Stimulated activated naive CD4-positive, alpha-beta T cell treated with Interleukin-2 at 50 U/mL for 16 hours (primary cell): ENCODE results near the gene VPS13D.

ENCODE experiments used
- DNase-seq: peaks from one replicate; lab custom pipeline; 2025; lab: John Stamatoyannopoulos, UW

Gene VPS13D, protein sequence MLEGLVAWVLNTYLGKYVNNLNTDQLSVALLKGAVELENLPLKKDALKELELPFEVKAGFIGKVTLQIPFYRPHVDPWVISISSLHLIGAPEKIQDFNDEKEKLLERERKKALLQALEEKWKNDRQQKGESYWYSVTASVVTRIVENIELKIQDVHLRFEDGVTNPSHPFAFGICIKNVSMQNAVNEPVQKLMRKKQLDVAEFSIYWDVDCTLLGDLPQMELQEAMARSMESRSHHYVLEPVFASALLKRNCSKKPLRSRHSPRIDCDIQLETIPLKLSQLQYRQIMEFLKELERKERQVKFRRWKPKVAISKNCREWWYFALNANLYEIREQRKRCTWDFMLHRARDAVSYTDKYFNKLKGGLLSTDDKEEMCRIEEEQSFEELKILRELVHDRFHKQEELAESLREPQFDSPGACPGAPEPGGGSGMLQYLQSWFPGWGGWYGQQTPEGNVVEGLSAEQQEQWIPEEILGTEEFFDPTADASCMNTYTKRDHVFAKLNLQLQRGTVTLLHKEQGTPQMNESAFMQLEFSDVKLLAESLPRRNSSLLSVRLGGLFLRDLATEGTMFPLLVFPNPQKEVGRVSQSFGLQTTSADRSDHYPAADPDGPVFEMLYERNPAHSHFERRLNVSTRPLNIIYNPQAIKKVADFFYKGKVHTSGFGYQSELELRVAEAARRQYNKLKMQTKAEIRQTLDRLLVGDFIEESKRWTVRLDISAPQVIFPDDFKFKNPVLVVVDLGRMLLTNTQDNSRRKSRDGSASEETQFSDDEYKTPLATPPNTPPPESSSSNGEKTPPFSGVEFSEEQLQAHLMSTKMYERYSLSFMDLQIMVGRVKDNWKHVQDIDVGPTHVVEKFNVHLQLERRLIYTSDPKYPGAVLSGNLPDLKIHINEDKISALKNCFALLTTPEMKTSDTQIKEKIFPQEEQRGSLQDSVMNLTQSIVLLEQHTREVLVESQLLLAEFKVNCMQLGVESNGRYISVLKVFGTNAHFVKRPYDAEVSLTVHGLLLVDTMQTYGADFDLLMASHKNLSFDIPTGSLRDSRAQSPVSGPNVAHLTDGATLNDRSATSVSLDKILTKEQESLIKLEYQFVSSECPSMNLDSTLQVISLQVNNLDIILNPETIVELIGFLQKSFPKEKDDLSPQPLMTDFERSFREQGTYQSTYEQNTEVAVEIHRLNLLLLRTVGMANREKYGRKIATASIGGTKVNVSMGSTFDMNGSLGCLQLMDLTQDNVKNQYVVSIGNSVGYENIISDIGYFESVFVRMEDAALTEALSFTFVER (N-terminal part only)

GRCh38 chr1:12229835-12230548 lies at the start of gene VPS13D:
Gene VPS13D, plus strand, starts transcription at chr1:12230030. Its CDS starts 4,237 bp downstream, at chr1:12234267.
- DNase-seq, result peak; percentile 81

- no peak for DNase-seq
These were observed 49.5 kb upstream of the VPS13D start for GRCh38 chr1:12180315-12180714.

- DNase-seq, result no peak
These were observed 48.9 kb upstream of the VPS13D start for GRCh38 chr1:12180903-12181302.

DNA sequence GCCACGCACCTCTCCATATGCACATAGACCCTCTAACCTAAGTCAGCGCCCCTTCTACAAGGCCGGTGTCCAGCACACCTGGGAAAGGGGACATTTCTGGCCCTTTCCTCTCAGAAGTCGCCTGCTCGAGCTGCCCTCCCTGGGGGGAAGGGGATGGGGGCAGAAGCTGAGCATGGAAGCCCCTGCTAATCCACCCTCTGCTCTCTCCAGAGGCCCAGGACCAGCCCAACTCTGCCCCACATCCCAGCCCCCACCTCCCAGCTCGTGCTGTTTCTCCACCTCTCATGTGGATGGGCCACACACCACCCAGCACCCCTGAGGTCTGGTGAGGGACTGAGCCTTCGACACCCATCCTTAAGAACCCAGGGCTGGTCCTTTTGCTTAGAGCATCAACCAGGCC lies 48.3 kb upstream of the VPS13D start:
- no peak for DNase-seq

- no peak for DNase-seq
These were observed 47.3 kb upstream of the VPS13D start for GRCh38 chr1:12182410-12182984.

DNA sequence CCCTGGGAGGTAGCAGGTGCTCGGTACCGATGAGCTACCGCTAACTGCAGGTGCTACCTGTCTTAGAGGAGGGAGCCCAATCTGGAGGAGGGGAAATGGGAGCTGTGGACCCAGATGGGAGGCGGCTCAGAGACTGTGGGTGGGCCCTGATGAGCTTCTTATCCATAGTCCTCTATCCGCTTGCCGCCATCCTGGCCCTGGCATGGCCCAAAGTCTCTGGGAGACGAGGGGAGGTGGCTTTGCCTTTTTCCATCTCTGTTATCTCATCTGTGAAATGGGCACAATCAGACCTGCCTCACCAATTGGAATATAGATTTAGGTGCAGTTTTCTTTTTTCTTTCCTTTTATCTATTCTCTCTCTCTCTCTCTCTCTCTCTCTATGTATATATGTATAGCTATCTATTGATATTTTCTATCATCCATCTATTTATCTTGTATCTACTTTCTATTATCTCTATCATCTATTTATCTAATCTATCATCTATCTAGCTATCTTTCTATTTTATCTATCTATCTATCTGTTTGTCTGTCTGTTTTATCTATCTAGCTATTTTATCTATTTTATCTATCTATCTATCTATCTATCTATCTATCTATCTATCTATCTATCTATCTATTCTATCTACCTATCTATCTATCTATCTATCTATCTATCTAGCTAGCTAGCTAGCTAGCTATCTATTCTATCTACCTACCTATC lies 46.6 kb upstream of the VPS13D start:
- DNase-seq, result no peak

DNA sequence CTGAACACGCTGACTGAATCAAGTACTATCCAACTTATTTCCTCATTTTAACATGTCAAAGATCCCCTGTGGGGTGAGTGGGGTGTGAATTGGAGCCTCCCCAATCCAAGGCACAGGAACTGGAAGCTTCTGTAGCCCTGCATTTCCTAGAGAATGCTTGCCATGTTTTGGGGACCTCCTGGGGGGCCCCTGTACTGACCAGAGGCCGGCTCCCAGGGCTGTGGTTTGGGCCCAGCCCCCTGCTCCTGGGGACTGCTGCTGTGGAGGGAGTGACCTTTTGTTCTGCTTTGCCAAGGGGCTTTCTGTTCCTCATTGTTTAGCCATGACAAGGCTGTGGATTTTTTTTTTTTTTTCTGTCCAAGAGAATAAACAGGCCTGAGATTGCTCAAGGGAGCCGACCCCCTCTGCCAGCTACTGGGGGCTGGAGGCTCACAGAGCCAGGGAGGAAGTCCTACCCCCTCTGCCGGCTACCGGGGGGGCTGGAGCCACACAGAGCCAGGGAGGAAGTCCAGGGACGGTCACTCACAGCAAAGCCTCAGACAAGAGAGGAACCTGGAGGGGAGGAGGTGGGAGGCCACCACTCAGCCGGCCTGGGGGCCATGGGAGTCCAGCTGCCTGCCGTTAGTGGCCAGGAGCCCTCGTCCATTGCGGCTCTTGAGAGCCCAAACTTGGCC lies 45.7 kb upstream of the VPS13D start:
- no peak for DNase-seq

GRCh38 chr1:12185036-12185917 lies 44.6 kb upstream of the VPS13D start:
- DNase-seq, result no peak

- no peak for DNase-seq
These were observed 43.7 kb upstream of the VPS13D start for GRCh38 chr1:12185918-12186678.

DNA sequence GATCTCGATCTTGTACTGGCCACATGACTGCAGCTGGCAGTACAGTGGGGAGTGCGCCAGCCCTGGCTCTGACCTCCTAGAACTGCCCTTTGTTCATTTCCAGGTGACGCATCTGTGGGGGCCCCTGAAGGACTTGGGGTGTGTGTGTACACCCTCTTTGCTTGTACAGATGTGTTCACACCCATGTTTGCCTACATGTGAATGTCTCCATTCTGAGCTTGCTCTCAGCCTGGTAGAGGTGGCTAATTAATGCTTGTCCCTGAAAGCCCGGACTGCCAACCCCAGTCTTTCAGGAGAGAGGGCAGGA lies 43.2 kb upstream of the VPS13D start:
- no peak for DNase-seq

DNA sequence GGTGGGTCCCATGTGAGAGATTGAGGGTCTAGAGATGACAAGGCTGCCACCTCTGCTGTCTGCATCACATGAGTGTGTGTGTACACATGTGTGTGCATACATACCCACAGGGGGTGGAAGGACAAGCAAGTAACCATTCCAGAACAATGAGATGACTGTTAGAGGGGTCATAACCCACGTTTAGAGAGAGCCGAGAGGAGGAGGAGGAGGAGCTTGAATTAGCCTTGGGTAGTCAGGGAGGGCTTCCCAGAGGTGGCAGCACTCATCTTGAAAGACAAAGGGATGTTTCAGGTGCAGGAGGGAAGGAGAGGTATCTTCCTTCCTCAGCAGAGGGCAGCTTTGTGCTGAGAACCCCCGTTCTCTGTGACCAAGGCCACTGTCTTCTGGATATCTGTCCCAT lies 41.7 kb upstream of the VPS13D start:
- DNase-seq, result no peak

GRCh38 chr1:12188657-12189327 lies 41.0 kb upstream of the VPS13D start:
- DNase-seq, result no peak

DNA sequence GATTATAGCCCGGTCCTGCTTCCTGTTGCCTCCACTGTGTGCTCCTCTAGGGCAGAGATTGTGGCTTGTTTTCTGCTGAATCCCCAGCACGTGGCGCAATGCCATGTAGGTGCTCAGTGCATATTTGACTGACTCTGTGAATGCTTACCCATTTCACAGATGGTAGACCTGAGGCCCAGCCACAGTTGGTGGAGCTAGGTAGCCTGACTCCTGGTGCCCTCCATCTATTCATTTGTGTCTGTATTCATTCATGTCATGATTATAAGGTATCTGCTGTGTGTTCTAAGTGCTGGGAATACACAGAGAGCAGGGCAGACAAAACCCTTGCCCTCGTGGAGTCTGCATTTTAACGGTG lies 40.5 kb upstream of the VPS13D start:
- no peak for DNase-seq

DNA sequence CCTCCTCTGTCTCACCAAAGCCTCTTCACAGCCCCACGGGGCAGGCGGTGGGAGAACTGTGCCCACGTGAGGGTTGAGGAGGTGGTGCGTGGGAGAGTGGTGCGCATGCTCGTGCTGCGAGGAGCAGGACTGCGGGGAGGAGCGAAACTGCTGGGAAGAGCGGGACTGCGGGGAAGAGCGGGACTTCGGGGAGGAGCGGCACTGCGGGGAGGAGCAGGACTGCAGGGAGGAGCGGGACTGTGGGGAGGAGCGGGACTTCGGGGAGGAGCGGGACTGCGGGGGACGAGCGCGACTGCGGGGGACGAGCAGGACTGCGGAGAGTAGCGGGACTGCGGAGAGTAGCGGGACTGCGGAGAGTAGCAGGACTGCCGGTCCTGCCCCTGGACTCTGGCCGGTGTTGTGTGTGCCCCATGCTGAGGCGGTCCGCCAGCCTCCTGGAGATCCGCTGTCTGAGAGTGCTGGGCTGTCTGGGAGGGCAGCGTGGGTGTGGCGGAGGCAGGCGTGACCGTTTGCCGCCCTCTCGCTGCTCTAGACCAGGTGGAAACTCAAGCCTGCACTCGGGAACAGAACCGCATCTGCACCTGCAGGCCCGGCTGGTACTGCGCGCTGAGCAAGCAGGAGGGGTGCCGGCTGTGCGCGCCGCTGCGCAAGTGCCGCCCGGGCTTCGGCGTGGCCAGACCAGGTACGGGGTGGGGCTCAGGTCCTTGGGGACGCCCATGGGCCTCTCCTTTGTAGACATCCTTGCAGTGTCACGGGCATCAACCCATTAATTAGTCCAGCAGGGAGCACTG lies 38.4 kb upstream of the VPS13D start:
- DNase-seq, result no peak

DNA sequence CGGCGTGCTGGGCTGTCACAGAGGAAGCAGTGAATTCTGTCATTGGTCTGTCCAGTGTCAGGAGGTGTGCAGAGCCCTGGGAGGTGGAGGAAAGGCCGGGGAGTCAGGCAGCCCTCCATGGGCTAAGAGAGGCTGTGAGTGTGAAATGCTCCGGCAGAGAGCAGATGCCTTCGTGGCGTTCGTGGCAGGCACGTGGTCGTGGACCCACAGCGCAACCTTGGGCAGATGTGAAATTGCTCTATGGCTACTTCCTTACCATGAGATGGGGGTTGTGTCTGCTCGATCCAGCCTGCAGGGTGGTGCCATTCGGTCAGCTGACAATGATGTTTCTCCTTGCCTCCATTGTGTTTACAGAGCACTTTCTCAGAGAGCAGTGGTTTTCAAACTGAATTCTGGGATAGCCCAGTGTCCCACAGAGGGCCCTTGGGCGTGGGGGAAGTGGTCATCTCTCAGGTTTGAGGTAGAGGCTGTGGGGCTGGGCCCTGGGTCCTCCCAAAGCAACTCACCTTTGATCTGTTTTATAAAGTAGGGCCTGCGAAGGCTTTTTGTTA lies 35.1 kb upstream of the VPS13D start:
- no peak for DNase-seq

GRCh38 chr1:12195416-12195815 lies 34.4 kb upstream of the VPS13D start:
- no peak for DNase-seq
